M059J (cell line): ENCODE measurements around the gene SPATA18. TPM values are rescaled to one million over a fixed set of nuclear protein-coding genes. Genes with fewer than 3 reads are reported as not detected.
"Not testable (repeated sequence)": the region's sequence is repeated elsewhere in the genome, so short reads cannot be mapped to it uniquely, and the experiment has no call there.

Experiments
- DNase-seq: peaks from one replicate; pipeline ENCODE4 v3.0.0-alpha.2; 2012; ENCODE audit warnings: low read depth
- total RNA-seq: library from RNA; depleted of rRNA; stranded (reverse); fragments of >200 nt; shearing (Covaris generic); gene quantifications from 2 replicates; pipeline ENCODE4 v1.2.3, GENCODE V29; 2014; rRNA removed

Gene SPATA18
- total RNA-seq, 1 experiment from 2014 or later: not detected

DNA sequence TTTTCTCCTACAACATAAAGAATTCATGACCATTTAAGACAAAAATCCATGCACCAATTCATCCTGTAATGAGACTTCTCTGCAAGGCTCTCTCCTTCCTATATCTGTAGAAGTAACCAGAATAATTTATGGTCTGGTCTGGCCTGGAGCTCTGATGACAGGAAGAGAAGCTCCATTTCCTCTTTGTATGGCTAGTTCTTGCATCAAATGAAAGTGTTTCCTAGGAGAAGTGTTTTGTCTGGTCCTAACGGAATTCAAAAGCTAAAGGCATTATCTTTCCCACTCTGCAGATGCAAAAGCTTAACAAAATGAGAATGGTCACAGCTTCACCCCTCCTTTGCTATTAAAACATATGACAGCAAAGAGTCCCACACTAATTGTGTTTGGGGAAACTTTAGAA, 55.1 kb downstream of the SPATA18 start:
- DNase-seq: no peak

DNA sequence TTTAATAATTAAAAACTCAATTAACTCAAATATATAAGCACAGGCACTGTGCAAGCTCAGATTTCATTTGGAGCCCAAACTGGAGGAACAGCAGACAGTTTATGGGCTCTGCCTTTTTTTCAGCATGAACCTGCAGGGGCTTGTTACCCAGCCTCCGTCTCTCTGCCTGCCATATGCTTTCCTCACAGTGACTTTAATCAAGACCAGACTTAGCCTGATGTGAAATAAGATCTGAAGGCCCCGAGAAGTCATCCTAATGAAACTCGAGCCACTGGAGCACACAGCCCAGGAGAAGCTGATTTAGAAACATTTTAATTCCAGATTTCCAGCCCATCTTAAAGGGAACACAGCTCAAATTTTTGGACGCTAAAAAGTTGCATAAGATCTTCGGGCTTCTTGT, 55.6 kb downstream of the SPATA18 start:
- no peak for DNase-seq

DNA sequence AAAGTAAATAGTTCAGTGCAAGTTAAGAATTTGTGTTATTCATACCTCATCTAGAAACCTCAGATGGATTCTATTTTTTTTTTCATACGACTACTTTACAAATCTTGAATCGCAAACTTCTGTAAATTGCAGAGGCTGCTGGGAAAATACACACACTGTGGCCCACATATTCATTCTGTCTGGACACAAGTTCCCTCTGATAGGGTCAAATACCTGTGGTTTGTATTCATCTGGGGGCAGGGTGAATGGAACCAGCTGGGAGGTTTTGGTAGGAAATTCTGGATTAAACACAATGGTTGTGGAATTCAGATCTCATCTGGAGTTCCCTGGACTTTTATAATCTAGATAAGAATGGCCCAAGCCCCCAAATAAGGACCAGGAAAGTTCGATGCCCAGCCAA, 56.2 kb downstream of the SPATA18 start:
- no peak for DNase-seq

DNA sequence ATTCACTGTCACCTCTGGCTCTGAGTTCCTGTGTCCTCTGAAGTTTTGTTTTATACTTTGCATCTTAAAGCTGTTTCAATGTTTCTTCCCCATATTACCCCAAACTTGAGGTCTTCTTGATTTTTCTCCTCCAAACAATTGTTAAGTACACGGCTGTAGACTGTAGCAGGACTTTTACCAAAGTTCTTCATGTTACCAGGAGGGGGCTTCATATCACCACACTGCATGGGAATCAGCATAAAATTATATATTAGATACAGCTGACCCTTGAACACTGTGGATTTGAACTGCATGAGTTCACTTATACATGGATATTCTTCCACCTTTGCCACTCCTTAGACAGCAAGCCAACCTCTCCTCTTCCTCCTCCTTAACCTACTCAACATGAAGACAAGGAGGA, 56.6 kb downstream of the SPATA18 start:
- no peak for DNase-seq

DNA sequence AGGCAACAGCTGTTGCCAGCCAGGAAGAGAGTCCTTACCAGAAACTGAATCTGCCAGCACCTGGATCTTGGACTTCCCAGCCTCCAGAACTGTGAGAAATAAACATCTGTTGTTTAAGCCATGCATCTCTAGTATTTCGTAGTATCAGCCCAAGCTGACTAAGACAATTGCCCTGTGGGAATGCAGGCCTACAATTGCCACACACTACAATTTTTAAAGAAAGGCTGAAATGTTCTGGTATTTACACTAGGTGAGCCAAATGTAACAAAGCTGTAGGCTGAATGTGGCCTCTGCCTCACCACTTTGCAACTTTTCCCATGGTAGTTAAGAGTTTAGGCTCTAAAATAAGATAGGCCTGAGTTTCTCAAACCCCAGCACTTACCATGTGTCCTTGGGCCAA, 59.1 kb downstream of the SPATA18 start:
- DNase-seq: no peak

DNA sequence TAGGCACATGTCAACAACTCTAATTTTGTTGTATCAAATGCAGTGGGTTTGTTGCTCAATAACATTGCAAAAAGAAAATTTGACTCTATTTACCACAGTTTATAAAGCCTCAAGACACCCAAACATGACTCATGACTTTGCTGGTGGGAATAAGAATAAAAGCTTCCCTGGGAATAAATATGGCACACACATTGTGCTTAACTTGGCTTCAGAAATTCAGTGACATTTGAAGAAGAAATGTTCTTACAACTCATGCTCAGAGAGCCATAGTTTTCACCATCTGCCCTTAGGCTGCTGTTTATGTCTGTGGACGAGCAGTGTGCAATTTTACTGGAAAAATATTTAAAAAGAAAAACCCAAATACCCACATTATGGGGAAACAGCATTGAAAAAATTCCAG, 60.9 kb downstream of the SPATA18 start:
- DNase-seq: no peak

DNA sequence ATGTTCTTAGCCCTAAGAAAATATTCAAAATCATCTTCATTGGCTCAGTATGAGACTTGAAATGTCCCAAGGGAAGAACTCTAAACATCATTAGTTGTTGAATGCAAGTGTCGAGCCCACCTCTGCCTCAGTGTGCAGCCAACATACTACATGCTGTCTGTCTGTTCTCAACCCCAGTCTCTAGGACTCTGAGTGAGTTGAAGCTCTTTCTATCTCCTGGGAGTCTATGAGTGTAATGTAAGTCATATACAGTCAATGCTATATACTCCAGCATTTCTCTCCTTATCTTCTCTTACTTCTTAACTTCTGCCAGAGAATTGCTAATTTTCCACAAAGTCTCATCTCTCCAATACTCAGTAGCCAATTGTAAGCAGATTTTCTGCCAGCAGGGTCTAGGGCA, 61.3 kb downstream of the SPATA18 start:
- no peak for DNase-seq

DNA sequence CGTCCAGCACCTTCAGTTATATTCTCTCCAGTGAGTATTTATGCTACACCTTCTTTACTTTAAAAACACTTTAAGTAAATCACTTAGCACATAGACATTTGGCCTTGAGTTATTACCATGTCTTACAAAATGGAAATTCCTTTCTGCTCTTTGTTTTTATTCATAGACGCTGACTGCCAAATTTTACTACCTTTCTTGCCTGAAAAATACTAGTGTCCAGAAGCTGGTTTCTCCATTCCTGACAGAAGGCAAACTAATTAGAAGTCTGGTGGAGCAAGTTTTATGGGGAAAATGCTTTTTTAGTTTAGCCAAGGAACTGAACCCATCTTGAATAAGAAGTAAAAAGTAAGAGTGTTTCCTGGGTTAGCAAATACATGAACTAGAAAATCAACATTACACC, 65.5 kb downstream of the SPATA18 start:
- no peak for DNase-seq

DNA sequence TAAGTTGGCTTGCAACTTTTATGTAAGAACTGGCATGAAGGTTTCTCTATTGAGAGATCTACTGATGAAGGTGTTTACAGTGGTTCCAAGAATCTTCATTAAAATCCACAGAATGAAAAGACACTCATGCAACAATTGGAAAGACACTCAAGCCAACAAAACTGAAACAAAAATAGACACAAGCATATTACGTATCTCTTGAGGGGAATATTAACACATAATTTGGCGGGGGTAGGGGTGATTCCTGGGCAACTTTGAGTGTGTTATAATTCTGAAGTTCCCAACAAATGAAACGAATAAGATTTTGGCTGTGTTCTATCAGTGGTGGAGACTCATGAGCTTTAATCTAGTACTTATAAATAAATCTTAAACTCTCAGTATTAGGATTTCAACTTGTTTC, 75.1 kb downstream of the SPATA18 start:
- no peak for DNase-seq

DNA sequence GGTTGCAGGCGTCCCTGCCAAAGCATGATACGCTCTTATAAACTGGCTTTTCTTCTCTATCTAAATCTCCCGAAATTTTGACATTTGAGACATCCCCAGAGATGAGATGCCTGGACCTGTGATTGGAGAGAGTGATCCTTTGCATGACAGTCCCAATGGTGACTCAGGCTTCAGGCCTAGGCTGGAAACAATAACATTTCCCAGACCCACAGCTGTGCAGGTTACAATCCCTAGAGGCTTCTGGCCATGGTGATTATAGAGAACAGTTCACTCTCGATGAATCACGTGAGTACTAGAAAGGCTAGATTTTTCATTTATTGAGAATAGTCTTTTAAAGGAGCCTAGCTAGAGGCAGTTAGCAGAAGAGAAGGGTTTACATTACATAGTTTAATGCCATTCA, 75.9 kb downstream of the SPATA18 start:
- DNase-seq: no peak

DNA sequence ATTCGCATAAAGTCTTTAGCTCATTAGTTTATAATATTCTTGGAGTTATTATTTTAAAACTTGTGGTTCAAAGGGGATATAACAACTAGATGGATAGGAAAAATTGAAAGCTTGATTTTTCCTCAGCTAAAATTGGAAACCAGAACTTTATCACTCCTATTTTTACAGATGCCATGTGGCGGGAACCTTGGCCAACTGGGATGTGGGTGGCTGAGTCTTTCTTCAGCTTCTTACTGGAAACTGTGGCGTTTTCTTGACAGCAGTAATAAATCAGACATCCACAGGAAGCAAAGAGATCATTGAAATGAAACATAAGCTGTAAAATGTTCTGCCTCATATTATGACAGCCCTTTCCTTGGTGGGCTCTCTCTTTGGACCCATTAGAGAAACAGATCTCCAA, 84.1 kb downstream of the SPATA18 start:
- DNase-seq: no peak

DNA sequence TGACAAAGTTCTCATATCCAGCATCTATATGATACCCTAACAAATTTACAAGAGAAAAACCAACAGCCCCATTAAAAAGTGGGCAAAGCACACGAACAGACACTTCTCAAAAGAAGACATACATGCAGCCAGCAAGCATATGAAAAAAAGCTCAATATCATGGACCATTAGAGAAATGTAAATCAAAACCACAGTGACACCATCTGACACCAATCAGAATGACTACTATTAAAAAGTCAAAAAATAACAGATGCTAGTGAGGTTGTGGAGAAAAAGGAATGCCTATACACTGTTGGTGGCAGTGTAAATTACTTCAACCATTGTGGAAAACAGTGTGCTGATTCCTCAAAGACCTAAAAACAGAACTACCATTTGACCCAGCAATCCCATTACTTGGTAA, 86.0 kb downstream of the SPATA18 start:
- not testable (repeated sequence) for DNase-seq

DNA sequence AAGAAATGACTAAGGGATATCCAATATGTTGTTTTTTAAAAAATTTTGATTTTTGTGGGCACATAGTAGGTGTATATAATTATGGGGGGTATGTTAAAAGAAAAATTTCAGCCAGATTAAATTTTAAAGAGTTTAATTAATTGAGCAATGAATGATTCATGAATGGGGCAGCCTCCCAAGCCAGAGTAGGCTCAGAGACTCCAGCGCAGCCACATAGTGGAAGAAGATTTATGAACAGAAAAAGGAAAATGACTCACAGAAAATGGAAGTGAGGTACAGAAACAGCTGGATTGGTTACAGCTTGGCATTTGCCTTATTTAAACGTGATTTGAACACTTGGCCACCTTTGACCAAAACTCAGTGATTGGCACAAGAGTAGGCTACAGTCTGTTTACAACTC, 91.7 kb downstream of the SPATA18 start:
- no peak for DNase-seq

DNA sequence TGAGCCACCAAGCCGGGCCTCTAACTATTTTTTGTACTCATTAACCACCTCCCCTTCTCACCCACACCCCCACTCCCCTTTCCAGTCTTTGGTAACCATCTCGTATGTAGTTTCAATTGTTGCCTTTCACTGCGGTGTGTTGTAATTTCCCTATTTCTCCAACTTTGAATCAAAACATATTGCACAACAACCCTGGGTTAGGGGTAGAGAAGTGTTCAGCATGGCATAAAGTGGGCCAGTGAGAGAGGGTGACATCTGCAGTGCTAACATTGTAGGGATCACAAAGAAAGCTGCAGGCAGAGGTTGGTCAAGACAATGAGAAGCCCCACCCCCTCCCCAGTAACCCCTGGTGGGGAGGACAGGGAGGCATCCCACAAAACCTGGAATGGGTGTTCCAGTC, 92.7 kb downstream of the SPATA18 start:
- no peak for DNase-seq

DNA sequence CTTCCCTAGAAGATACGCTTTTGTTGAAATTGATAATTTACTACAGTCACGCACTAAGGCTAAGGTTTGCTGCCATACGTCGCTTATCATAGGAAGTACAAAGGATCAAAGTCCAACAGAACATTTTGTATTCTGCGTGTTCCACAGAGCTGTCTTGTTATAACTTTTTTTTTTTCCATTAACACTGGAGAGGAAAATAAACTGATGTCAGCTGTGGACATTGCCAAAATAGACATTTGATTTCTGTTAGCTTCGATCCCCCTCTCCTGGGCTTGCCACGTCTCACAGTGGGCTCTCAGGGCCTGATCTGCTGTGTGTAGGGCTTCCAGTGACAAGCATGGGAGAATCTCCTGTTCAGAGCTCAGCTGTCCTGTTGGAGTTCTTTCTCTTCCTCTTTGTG, 93.3 kb downstream of the SPATA18 start:
- DNase-seq: no peak

Other genes starting within 250 kb of the SPATA18 start
- 26.0 and 29.4 TPM in 2 replicates for gene DCUN1D4, start 208.2 kb upstream of the SPATA18 start, total RNA-seq
- gene LRRC66, start 30.9 kb upstream of the SPATA18 start, total RNA-seq: not detected in 2 replicates
- gene SGCB, start 13.0 kb upstream of the SPATA18 start, total RNA-seq: 15.5 and 33.1 TPM in 2 replicates